Upper lobe of left lung (tissue), 4 donors: ENCODE data around the gene MYOD1.

ENCODE experiments used
- EP300 ChIP-seq, 4 donors: sonication (generic); formaldehyde crosslinking; IDR thresholded peaks; one replicate each; pipeline ENCODE4 v1.5.1; 2017; ENCODE audit warnings: antibody characterized with exemption in 4 of 4, control low read depth in 2 of 4
- POLR2A ChIP-seq, 4 donors: fragments of 450-650 bp; IDR thresholded peaks; one replicate each; pipeline ENCODE4 v1.5.1; 2016 to 2017; ENCODE audit warnings: antibody characterized with exemption in 4 of 4, mild to moderate bottlenecking in 2 of 4

DNA sequence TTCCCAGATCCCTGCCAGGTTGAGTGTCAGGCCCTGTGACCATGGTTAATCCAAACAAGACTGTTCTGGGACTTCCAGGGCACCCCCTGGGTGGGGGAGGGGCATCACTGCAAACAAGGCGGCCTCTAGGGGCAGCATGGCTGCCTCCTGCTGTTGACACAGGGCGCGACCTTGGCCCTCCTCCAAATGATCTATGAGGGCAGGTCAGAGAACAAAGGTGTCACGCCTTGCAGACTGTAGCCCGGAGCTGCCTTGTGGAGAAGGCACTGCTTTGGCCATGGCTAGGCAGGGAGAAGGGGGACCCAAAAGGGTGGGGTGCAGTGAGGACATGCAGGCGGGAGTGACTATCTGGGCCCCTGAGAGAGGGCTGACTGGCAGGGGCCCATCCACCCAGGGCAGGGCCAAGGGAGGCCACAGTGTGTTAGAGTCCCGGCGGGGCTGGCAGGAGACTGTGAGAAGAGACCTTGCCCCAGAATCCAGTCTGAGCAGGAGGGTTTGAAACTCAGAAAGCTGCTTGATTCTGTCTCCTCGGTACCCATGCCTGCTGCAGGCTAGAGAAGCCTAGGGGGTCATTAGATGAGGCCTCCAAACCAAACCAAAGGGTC, 50.8 kb downstream of the MYOD1 start:
- TF ChIP-seq EP300 (IDR thresholded peaks at IDR 0.05) (no peak), POLR2A (IDR thresholded peaks at IDR 0.05) (no peak)
